ENCODE measurements around the gene TEX264. TPM values are rescaled to one million over a fixed set of nuclear protein-coding genes. Genes with fewer than 3 reads are reported as not detected.

The TEX264 gene
- polyA plus RNA-seq, 3 donors, result 58.3 to 108 (median 80.8) TPM

- Histone ChIP-seq H3K27ac (ENCODE audit: low read depth in 1 of 2, low read length in 2 of 2) (no peak overlapping the region), H3K4me3 (replicated peaks in 1 of 3; ENCODE audit: low read depth in 2 of 3, low read length in 3 of 3) (no peak overlapping the region), H4K20me1 (ENCODE audit: insufficient read depth, low read length) (no peaks in the 10 kb centered on the region), H3K4me1 (ENCODE audit: control insufficient read depth in 1 of 2, insufficient read depth in 2 of 2, low read length in 2 of 2) (peaks cover 0 to 7% of the 10 kb centered on the region in 2 donors), H3K27me3 (ENCODE audit: control insufficient read depth in 2 of 2, insufficient read depth in 2 of 2, low read length in 2 of 2) (no peaks in the 10 kb centered on the region), H3K36me3 (replicated peaks in 1 of 2; ENCODE audit: control insufficient read depth in 1 of 2, insufficient read depth in 2 of 2, low read length in 2 of 2) (no peaks in the 10 kb centered on the region), H3K9ac (ENCODE audit: insufficient read depth, low read length, poor library complexity, severe bottlenecking) (no peak overlapping the region), H2AFZ (ENCODE audit: insufficient read depth, low read depth, low read length, poor library complexity, severe bottlenecking) (no peak overlapping the region), H3K9me3 (replicated peaks in 1 of 2; ENCODE audit: control insufficient read depth in 1 of 2, insufficient read depth in 1 of 2, low read length in 2 of 2) (no peaks in the 10 kb centered on the region), H3K79me2 (ENCODE audit: insufficient read depth, low read length) (no peaks in the 10 kb centered on the region), H3K4me2 (replicated peaks; ENCODE audit: extremely low read depth, low read length, poor library complexity, severe bottlenecking) (no peak overlapping the region)
- H3K9me3 Mint-ChIP-seq, result peaks cover 0 to 3% (median 0%) of the 10 kb centered on the region in 7 donors
- no peak for TF ChIP-seq CTCF (IDR thresholded peaks at IDR 0.05)
- no peak overlapping the region for H3K27ac Mint-ChIP-seq
- H3K36me3 Mint-ChIP-seq, result no peaks in the 10 kb centered on the region
- DNase-seq, result no peak
- intact Hi-C loops (cut with micrococcal nuclease), result no loop called here
- no peak overlapping the region for H3K4me3 Mint-ChIP-seq
- H3K27me3 Mint-ChIP-seq (ENCODE audit: low read depth in 3 of 3), result peaks cover 0 to 3% (median 2%) of the 10 kb centered on the region in 3 donors
- WGBS (ENCODE audit: insufficient coverage), result 67% methylated on average over 3 of the region's 4 CpGs
- peaks cover 14% of the 10 kb centered on the region for H3K4me1 Mint-ChIP-seq
Observed at GRCh38 chr3:51722362-51722761, 51.3 kb downstream of the TEX264 start.

DNA sequence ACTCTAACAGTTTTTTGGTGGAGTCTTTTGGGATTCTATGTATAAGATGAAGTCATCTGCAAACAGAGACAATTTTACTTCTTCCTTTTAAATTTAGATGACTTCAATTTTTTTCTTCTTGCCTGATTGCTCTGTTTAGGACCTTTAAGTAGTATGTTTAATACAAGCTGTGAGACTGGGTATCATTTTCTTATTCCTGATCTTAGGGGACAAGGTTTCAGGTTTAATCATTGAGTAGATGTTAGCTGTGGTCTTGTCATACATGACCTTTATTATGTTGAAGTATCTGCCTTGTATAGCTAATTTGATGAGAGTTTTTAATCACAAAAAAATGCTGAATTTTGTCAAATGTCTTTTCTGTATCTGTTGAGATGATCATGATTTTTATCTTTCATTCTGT is 56.4 kb downstream of the TEX264 start:
- Histone ChIP-seq H3K9me3 (replicated peaks in 1 of 2; ENCODE audit: control insufficient read depth in 1 of 2, insufficient read depth in 1 of 2, low read length in 2 of 2) (no peaks in the 10 kb centered on the region), H3K4me2 (replicated peaks; ENCODE audit: extremely low read depth, low read length, poor library complexity, severe bottlenecking) (no peak overlapping the region), H3K79me2 (ENCODE audit: insufficient read depth, low read length) (no peaks in the 10 kb centered on the region), H3K4me1 (ENCODE audit: control insufficient read depth in 1 of 2, insufficient read depth in 2 of 2, low read length in 2 of 2) (no peaks in the 10 kb centered on the region), H3K36me3 (replicated peaks in 1 of 2; ENCODE audit: control insufficient read depth in 1 of 2, insufficient read depth in 2 of 2, low read length in 2 of 2) (no peaks in the 10 kb centered on the region), H3K9ac (ENCODE audit: insufficient read depth, low read length, poor library complexity, severe bottlenecking) (no peak overlapping the region), H3K27me3 (ENCODE audit: control insufficient read depth in 2 of 2, insufficient read depth in 2 of 2, low read length in 2 of 2) (peaks cover 0 to 2% of the 10 kb centered on the region in 2 donors), H4K20me1 (ENCODE audit: insufficient read depth, low read length) (no peaks in the 10 kb centered on the region), H3K4me3 (replicated peaks in 1 of 3; ENCODE audit: low read depth in 2 of 3, low read length in 3 of 3) (no peak overlapping the region), H3K27ac (ENCODE audit: low read depth in 1 of 2, low read length in 2 of 2) (no peak overlapping the region), H2AFZ (ENCODE audit: insufficient read depth, low read depth, low read length, poor library complexity, severe bottlenecking) (no peak overlapping the region)
- Mint-ChIP-seq H3K36me3 (no peaks in the 10 kb centered on the region), H3K27ac (no peak overlapping the region), H3K9me3 (peaks cover 0 to 3% (median 0%) of the 10 kb centered on the region in 7 donors), H3K27me3 (ENCODE audit: low read depth in 3 of 3) (peaks cover 3 to 5% (median 4%) of the 10 kb centered on the region in 3 donors), H3K4me1 (peaks cover 5% of the 10 kb centered on the region), H3K4me3 (no peak overlapping the region)
- intact Hi-C loops (cut with micrococcal nuclease), result no loop called here
- DNase-seq, result no peak
- TF ChIP-seq CTCF (IDR thresholded peaks at IDR 0.05), result no peak
